Measurements from ENCODE around the gene THOC1. TPM values are rescaled to one million over a fixed set of nuclear protein-coding genes. Genes with fewer than 3 reads are reported as not detected.
"Not testable (repeated sequence)": the region's sequence is repeated elsewhere in the genome, so short reads cannot be mapped to it uniquely, and the experiment has no call there.

The THOC1 gene
- polyA plus RNA-seq (2012; ENCODE audit: missing spikeins) = 40.6 TPM

- DNase-seq (ENCODE audit: insufficient read length) (peak; percentile 85), FAIRE-seq (peak; percentile 96)
- TF ChIP-seq POLR2A (IDR thresholded peaks at IDR 0.05; ENCODE audit: low read depth, low read length) (peak; percentile 96), POLR2AphosphoS5 (IDR thresholded peaks at IDR 0.05; ENCODE audit: low read depth, low read length) (peak; percentile 93; the same call in 1 of the 2 replicates), TAF1 (IDR thresholded peaks at IDR 0.05; ENCODE audit: borderline replicate concordance, low read depth, low read length) (peak; percentile 92)
Observed at GRCh38 chr18:267688-268552, at the start of gene THOC1. TSS of gene THOC1 (minus strand) at chr18:268047. CDS start at chr18:268019, 28 bp downstream.

GRCh38 chr18:317618-318017 is 49.8 kb upstream of the THOC1 start:
- DNase-seq (ENCODE audit: insufficient read length) (no peak), FAIRE-seq (no peak)
- TF ChIP-seq POLR2A (IDR thresholded peaks at IDR 0.05; ENCODE audit: low read depth, low read length) = no peak
- TF ChIP-seq TAF1 (IDR thresholded peaks at IDR 0.05; ENCODE audit: borderline replicate concordance, low read depth, low read length) = no peak
- TF ChIP-seq POLR2AphosphoS5 (IDR thresholded peaks at IDR 0.05; ENCODE audit: low read depth, low read length) = no peak

- TF ChIP-seq TAF1 (IDR thresholded peaks at IDR 0.05; ENCODE audit: borderline replicate concordance, low read depth, low read length) (no peak), POLR2AphosphoS5 (IDR thresholded peaks at IDR 0.05; ENCODE audit: low read depth, low read length) (no peak), POLR2A (IDR thresholded peaks at IDR 0.05; ENCODE audit: low read depth, low read length) (no peak)
- no peak for DNase-seq (ENCODE audit: insufficient read length)
- no peak for FAIRE-seq
Observed at GRCh38 chr18:316393-316792, 48.5 kb upstream of the THOC1 start.

- no peak for FAIRE-seq
- no peak for DNase-seq (ENCODE audit: insufficient read length)
- TF ChIP-seq POLR2A (IDR thresholded peaks at IDR 0.05; ENCODE audit: low read depth, low read length) (no peak), TAF1 (IDR thresholded peaks at IDR 0.05; ENCODE audit: borderline replicate concordance, low read depth, low read length) (no peak), POLR2AphosphoS5 (IDR thresholded peaks at IDR 0.05; ENCODE audit: low read depth, low read length) (no peak)
Observed at GRCh38 chr18:313931-314330, 46.1 kb upstream of the THOC1 start.

- DNase-seq (ENCODE audit: insufficient read length) (no peak), FAIRE-seq (no peak)
- TF ChIP-seq TAF1 (IDR thresholded peaks at IDR 0.05; ENCODE audit: borderline replicate concordance, low read depth, low read length) = no peak
- no peak for TF ChIP-seq POLR2A (IDR thresholded peaks at IDR 0.05; ENCODE audit: low read depth, low read length)
- TF ChIP-seq POLR2AphosphoS5 (IDR thresholded peaks at IDR 0.05; ENCODE audit: low read depth, low read length) = no peak
Observed at GRCh38 chr18:312415-312814, 44.6 kb upstream of the THOC1 start.

GRCh38 chr18:310042-310441 is 42.2 kb upstream of the THOC1 start:
- no peak for FAIRE-seq
- TF ChIP-seq POLR2A (IDR thresholded peaks at IDR 0.05; ENCODE audit: low read depth, low read length) = no peak
- no peak for TF ChIP-seq TAF1 (IDR thresholded peaks at IDR 0.05; ENCODE audit: borderline replicate concordance, low read depth, low read length)
- TF ChIP-seq POLR2AphosphoS5 (IDR thresholded peaks at IDR 0.05; ENCODE audit: low read depth, low read length) = no peak
- no peak for DNase-seq (ENCODE audit: insufficient read length)

- FAIRE-seq; DNase-seq (ENCODE audit: insufficient read length): not testable (repeated sequence)
Observed at GRCh38 chr18:308086-308485, 40.2 kb upstream of the THOC1 start.

GRCh38 chr18:306608-307255 is 38.9 kb upstream of the THOC1 start:
- TF ChIP-seq POLR2AphosphoS5 (IDR thresholded peaks at IDR 0.05; ENCODE audit: low read depth, low read length) (no peak), TAF1 (IDR thresholded peaks at IDR 0.05; ENCODE audit: borderline replicate concordance, low read depth, low read length) (no peak), POLR2A (IDR thresholded peaks at IDR 0.05; ENCODE audit: low read depth, low read length) (no peak)
- FAIRE-seq (no peak), DNase-seq (ENCODE audit: insufficient read length) (no peak)

GRCh38 chr18:305003-305501 is 37.2 kb upstream of the THOC1 start:
- TF ChIP-seq TAF1 (IDR thresholded peaks at IDR 0.05; ENCODE audit: borderline replicate concordance, low read depth, low read length) = no peak
- TF ChIP-seq POLR2AphosphoS5 (IDR thresholded peaks at IDR 0.05; ENCODE audit: low read depth, low read length) = no peak
- TF ChIP-seq POLR2A (IDR thresholded peaks at IDR 0.05; ENCODE audit: low read depth, low read length) = no peak
- FAIRE-seq = no peak
- DNase-seq (ENCODE audit: insufficient read length) = no peak

- FAIRE-seq (no peak), DNase-seq (ENCODE audit: insufficient read length) (no peak)
- TF ChIP-seq POLR2AphosphoS5 (IDR thresholded peaks at IDR 0.05; ENCODE audit: low read depth, low read length) (no peak), POLR2A (IDR thresholded peaks at IDR 0.05; ENCODE audit: low read depth, low read length) (no peak), TAF1 (IDR thresholded peaks at IDR 0.05; ENCODE audit: borderline replicate concordance, low read depth, low read length) (no peak)
Observed at GRCh38 chr18:303607-304006, 35.8 kb upstream of the THOC1 start.

- TF ChIP-seq TAF1 (IDR thresholded peaks at IDR 0.05; ENCODE audit: borderline replicate concordance, low read depth, low read length) (no peak), POLR2AphosphoS5 (IDR thresholded peaks at IDR 0.05; ENCODE audit: low read depth, low read length) (no peak)
- DNase-seq (ENCODE audit: insufficient read length) = no peak
- FAIRE-seq = no peak
Observed at GRCh38 chr18:303011-303410, 35.2 kb upstream of the THOC1 start.

GRCh38 chr18:302097-302496 is 34.2 kb upstream of the THOC1 start:
- DNase-seq (ENCODE audit: insufficient read length) (no peak), FAIRE-seq (no peak)
- TF ChIP-seq TAF1 (IDR thresholded peaks at IDR 0.05; ENCODE audit: borderline replicate concordance, low read depth, low read length) = no peak
- no peak for TF ChIP-seq POLR2AphosphoS5 (IDR thresholded peaks at IDR 0.05; ENCODE audit: low read depth, low read length)
- TF ChIP-seq POLR2A (IDR thresholded peaks at IDR 0.05; ENCODE audit: low read depth, low read length) = no peak

Measured in GM12892 (cell line).